CD4-positive, alpha-beta T cell treated with Interleukin-6 for 4 hours (primary cell): ENCODE data around the gene SLC2A4.
A peak's percentile ranks its signal among the peaks of the same experiment; 100 is the strongest.

Experiments
- DNase-seq: peaks from one replicate; pipeline ENCODE4 v3.0.0-alpha.2; 2020; ENCODE audit warnings: mixed read lengths

The SLC2A4 gene

DNA sequence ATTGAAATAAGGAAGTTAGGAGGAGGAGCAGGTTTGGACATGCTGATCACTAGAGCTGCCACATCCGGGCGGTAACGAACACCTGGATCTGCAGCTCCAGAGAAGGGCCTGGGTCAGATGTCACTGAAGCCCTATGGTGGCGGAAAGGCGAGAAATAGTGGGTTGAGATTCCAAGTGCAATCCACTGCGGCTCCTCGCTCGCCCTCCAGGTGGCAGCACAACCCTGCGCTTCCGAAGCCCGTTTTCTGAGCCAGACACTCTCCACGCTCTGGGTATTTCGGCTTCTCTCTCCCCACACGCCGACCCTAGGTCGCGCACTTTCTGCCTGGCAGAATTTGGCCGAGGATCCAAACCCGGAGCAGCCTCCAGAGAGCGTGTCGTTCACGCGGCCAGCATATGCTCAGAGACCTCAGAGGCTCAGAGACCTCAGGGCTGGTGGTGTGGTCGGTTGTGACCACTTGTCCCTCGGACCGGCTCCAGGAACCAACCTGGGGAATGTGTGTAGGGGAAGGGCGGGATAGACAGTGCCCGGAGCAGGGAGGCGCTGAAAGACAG lies 922 bp upstream of the SLC2A4 start:
- DNase-seq = peak; percentile 85

DNA sequence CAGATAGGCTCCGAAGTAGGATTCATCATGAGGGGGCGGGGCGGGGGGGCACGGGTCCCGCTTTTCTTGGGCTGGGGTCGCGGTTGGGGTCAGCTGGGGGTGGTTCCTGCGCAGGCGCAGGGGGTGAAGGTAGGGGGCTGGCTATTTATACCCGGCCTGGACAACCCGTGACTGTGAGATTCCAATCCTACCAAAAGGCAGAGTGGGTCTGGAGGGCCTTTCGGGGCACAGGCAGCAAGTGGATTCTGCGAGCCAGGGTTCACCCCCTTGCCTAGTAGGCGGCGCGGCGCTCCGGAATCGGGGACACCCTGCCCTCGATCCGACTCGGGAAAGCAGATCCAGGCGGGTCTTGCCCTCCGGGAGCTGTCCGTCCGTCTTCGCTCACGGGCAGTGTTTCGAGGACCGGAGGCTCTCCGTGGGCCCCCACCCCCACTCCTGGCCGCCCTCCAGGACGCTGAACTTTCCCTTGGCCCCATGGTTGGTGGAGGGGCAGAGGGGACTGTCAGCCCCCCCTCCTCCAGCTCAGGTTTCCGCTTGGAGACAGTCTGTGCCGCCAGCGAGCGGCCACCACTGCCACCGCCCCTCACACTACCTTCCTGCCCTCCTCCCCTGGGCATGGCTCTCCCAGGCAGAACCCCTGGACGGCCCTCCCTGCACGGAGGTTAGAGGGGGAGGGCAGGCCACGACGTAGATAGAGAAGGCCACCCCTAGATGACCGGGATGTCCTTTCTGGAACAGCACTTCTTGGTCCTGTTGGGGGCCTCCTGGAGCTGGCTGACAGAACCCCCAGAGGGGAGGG lies 634 bp downstream of the SLC2A4 start:
- no peak for DNase-seq

DNA sequence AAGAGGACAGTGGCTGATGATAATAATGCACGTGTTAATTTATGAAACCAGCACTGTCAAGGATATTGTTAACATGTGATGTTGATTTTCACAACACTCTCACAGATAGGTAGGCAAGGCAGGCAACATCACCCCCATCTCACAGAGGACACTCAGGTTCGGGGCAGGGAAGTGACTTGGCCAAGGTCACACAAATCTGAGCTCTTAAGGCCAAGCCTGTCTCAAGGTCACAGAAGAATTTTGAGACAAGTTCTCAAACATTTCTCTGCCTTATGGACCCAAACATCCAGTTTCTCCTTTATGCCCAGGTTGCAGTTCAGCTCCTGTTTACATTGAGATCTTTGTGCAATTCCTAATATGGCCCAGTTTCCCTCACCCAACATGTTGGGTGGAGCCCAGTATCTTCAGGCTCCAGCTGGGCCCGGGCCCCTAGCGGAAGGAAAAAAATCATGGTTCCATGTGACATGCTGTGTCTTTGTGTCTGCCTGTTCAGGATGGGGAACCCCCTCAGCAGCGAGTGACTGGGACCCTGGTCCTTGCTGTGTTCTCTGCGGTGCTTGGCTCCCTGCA lies 1.3 kb downstream of the SLC2A4 start:
- no peak for DNase-seq

DNA sequence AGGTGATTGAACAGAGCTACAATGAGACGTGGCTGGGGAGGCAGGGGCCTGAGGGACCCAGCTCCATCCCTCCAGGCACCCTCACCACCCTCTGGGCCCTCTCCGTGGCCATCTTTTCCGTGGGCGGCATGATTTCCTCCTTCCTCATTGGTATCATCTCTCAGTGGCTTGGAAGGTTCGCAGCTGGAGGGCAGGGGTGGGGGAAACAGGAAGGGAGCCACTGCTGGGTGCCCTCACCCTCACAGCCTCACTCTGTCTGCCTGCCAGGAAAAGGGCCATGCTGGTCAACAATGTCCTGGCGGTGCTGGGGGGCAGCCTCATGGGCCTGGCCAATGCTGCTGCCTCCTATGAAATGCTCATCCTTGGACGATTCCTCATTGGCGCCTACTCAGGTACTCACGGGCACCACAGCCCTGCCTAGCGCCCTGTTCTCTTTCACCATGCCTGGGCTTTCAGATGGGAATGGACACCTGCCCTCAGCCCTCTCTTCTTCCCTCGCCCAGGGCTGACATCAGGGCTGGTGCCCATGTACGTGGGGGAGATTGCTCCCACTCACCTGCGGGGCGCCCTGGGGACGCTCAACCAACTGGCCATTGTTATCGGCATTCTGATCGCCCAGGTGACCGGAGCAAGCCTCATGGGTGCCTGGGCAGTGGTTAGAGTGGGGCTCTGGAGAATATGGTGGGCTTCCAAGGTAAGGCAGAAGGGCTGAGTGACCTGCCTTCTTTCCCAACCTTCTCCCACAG lies 2.1 kb downstream of the SLC2A4 start:
- no peak for DNase-seq

DNA sequence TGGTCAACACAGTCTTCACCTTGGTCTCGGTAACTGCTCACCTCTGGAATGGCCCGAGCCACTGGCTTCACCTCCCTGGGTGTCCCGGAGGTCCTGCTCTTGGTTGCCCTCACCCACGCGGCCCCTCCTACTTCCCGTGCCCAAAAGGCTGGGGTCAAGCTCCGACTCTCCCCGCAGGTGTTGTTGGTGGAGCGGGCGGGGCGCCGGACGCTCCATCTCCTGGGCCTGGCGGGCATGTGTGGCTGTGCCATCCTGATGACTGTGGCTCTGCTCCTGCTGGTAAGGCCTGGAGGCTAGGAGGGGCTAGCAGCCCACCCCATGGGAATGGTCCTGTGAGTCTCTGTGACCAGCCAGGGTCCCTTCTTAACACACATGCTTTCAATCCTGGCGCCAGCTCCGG lies 3.4 kb downstream of the SLC2A4 start:
- DNase-seq = no peak

DNA sequence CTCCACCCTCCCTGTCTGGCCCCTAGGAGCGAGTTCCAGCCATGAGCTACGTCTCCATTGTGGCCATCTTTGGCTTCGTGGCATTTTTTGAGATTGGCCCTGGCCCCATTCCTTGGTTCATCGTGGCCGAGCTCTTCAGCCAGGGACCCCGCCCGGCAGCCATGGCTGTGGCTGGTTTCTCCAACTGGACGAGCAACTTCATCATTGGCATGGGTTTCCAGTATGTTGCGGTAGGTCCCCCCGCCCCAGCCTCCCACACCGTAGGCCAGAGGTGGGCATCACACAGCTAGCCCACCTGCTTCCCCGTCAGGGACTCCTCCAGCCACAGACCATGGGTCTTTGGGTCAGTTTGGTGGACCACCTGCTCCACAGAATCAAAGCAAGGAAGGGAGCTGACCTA lies 4.2 kb downstream of the SLC2A4 start:
- no peak for DNase-seq

DNA sequence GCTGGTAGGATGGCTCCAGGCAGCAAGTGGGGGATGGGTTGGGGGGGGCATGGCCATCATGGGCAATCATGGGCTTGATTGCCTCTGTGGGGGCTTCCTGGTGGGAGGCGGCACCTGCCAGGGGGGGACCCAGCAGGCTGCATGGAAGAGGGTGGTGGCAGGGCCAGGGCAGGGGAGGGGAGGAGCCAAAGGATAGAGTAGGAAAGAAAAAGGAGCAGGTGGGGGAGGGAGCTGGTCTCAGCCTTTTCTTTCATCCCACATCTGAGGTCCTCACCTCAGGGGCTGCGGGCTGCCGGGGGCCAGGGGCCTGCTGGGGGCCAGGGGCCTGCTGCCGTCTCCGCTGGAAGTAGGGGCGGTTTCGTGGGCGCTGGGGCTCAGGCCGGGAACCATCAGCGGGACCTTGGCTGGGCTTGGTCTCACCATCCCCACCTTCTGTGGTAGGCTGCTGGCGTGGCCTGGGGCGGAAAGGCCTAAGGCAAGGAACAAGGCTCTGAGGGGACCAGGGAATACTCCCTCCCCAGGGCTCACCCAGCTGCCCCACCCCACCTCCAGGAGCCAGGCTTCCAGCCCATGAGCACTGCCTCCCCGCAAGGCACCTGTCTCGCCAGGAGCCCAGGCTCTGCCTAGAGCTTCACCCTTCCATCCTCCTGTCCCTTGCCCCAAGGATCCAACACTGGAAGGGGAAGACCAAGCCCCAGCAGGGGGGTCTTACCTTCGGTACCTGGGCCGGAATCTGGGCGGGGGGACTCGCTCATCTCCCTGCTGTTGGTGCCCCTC lies 7.9 kb downstream of the SLC2A4 start:
- DNase-seq = no peak

DNA sequence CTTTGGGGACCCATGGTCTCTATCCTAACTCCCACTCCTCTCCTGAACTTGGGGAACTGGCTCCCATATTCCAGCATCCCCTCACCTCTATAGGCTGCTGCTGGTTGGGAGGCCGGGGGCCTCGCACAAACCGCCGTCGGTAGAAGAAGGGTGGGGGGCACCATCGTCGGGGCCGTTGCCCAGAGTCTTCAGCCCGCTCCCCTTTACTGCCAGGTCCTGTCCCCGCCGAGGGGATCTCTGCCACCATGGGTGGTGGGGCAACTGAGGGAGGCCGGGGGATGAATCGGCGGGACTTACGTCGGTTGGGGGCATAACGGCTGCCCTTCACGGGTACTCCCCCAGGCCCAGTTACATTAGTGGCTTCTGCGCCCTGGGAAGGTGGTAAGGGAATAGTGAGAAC lies 8.6 kb downstream of the SLC2A4 start:
- DNase-seq = no peak

DNA sequence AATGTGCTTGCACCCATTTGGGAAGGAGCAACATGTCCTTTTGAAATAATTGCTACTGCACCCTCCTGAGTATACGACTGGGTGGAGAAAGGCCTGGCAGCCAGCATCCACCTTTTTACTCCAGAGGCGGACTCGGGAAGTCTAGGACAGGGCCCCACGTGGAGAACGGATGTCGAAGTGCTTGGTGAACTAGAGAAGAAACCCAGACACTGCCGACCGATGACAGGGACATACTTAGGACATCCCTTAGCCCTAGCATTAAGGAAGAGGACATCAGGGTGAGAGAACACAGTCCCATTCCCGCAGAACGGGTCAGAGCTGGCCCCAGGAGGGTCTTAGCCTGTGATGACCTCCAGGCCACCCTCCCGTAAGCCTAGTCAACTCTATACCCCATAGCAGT lies 9.2 kb downstream of the SLC2A4 start:
- DNase-seq = no peak

DNA sequence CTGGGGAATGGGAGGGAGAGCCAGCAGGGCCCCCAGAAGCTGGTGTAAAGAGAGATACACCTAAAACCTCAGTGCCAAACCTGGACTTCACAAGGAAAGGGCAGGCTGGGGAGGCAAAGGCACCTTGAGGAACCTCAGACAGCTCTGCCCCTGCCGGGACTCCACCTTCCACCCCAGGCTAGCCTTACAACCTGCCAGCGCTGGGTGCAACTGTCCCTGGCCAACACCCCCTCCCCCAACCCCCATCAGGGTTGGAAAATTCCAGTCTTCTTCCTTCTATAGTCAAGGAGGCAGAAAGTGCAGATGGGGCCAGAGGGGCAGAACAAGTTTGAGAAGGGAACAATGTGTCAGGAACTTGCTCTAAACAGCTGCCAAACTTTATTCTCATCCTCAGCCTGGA lies 10.7 kb downstream of the SLC2A4 start:
- no peak for DNase-seq

DNA sequence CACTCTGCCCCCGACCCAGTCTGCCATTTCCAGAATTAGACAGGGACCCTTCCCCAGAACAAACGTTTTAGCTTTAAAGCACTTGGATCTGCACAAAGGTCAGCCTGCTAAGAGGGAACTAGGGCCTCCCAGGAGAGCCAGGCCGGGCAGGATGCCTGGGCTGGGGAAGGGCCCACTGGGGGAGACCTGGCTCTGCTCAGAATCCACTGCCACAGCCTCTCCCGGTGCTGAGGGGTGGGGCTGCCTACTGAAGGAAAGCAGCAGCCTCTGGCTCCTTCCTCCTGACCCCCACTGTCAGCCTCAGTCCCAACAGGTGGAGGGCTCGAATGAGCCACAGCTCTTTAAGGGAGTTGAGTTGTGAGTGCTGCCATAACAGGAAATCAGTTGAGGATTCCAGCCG lies 11.2 kb downstream of the SLC2A4 start:
- no peak for DNase-seq

DNA sequence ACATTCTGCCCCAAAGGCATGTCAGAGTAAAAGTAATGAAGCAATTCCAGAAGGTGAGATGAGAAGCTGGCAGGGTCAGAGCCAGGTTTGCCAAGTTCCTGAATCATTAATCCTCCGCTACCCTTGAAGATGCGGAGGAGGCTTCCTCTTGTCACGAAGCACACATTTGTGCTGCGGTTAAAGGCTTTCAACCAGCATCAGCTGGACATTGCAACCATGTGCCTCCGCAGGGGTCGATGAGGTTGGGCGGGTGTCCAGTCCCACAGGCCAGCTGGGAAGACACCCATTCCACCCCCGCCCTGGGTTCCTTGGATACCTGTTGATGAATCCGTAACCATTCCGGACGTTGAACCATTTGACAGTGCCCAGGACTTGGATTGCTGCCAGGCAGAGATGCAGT lies 11.6 kb downstream of the SLC2A4 start:
- no peak for DNase-seq

DNA sequence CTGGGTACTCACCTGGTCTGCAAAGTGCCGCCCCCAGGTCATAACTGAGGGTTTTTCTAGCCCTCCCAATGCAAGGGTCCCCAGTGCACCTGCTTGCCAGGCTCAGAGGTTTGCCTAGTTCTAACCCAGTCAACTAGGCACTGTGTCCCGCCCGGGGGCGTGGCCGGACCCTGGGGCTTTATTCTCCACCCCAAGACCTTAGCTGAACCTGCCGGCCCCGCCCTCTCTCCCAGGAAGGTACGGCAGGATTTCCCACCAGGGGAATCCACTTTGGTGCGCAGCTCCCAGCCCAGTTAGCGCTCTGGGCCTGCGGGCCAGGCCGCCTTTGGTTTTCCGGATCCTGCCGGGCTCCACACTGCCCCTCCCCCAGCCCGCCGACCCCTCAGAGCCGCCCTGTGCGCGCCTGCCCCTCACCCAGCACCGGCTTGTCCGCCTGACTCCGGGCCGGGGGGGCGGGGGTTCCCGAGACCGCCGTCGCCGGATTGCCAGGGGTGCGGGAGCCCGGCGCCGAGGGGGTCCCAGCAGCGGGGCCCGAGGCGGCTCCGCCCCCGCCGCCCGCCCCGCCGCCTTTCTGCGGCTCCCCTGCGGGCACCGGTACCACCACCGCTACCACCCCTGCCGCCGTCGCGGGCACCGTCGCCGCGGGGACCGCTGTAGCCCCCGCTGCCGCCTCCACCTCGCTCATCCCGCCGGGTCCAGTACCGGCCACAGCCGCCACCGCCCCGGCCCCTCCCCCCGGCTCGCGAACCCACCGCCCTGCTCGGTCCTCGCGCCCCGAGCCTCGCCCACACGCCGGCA lies 12.5 kb downstream of the SLC2A4 start:
- DNase-seq = peak; percentile 50

DNA sequence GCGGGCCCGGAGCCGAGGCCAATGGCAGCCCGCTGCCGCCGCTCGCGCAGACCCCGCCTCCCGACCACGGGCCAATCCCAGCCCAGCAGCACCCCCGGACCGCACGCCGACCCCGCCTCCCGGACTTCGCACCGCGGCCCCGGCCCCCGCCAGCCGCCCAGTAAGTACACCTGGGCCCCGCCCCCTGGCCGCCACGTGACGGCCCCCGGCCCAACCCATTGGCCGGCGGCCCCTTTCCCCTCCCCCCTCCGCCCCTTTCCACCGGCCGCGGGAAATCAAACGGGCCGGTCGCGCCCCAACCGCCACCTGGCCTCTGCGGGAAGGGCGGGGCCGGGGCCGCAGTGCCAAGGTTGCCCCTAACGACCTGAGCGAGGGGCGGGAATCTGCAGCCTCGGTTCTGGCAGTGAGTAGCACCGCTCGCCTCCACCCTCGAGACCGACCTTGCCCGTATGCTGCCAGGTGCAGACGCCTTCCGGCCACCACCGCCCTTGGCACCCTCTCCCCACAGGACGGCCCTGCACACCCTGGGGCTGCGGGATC lies 13.2 kb downstream of the SLC2A4 start, which contains the start of gene YBX2:
Gene YBX2 (minus strand): TSS at position 26 of the 540 bp plus-strand sequence. CDS start 139 bp downstream, outside the sequence.
- peak; percentile 82 for DNase-seq

DNA sequence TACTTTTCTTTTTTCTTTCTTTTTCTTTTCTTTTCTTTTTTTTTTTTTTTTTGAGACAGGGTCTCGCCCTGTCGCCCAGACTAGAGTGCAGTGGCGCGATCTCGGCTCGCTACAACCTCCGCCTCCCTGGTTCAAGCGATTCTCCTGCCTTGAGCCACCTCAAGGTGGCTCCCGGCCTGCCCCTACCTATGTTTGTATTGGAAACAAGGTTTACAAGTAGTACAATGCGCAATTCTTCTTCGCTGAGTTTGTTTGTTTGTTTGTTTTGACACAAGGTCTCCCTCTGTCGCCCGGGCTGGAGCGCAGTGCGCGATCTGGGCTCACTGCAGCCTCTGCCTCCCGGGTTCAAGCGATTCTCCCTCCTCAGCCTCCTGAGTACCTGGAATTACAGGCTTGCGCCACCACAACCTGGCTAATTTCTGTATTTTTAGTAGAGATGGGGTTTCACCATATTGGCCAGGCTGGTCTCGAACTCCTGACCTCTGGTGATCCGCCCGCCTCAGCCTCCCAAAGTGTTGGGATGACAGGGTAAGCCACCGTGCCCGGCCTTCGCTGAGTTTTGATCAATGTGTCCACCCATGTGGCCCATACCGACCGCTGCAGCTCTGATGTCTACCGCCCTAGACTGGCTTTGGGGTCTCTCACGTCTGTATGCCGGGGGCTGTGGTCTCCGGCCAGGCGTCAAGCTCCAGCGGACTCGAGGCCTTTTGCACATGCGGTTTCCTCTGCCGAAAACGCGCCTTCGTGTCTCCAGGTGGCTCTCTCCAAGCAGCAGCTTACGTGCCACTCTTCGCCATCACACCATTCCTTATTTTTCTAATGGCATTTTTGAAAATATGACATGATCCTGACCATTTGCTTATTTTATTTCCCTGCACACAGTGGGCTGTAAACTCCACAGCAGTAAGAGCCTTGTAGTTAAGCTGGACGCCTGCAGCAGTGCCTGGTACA lies 14.0 kb downstream of the SLC2A4 start:
- no peak for DNase-seq

DNA sequence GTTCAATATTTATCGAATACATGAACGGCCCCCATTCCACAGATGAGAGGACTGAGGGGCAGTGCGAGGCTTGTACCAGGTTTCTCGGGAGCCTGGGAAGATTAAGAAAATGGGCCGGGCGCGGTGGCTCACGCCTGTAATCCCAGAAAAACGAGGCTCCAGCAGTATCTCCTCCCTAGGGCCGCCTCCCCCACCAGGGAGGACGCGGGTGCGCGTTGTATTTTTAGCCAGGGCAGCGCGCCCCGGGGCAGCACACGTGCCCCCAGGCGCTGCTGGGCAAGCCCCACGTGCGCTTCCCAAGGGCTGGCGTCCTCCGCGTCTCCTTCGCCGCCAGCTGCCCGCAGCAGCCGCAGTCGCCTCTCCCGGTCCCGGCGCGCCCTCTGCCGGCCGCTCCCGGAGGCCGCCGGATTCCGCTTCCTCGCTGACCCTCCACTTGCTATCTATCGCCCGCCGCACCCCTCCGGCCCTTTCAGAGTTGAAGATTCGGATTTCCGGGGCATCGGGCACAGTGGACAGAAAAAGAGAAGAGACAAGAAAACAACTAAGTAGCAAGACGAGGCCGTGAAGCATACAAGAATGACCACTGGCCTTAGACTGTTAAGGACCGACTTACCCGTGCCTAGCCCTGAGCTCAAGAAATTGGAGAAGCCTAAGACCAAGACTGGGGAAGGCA lies 14.8 kb downstream of the SLC2A4 start:
- peak; percentile 76 for DNase-seq

DNA sequence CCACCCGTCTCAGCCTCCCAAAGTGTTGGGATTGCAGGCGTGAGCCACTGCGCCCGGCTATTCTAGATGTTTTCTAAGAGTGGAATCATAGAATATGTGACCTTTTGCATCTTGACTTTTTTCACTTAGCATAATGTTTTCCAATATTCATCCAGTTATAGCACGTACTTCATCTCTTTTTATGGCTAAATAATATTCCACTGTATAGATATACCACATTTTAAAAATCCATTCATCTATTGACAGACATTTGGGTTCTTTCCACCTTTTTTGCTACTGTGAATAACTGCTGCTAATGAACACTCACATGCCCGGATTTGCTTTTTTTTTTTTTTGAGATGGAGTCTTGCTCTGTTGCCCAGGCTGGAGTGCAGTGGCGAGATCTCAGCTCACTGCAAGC lies 22.7 kb downstream of the SLC2A4 start:
- DNase-seq = no peak

DNA sequence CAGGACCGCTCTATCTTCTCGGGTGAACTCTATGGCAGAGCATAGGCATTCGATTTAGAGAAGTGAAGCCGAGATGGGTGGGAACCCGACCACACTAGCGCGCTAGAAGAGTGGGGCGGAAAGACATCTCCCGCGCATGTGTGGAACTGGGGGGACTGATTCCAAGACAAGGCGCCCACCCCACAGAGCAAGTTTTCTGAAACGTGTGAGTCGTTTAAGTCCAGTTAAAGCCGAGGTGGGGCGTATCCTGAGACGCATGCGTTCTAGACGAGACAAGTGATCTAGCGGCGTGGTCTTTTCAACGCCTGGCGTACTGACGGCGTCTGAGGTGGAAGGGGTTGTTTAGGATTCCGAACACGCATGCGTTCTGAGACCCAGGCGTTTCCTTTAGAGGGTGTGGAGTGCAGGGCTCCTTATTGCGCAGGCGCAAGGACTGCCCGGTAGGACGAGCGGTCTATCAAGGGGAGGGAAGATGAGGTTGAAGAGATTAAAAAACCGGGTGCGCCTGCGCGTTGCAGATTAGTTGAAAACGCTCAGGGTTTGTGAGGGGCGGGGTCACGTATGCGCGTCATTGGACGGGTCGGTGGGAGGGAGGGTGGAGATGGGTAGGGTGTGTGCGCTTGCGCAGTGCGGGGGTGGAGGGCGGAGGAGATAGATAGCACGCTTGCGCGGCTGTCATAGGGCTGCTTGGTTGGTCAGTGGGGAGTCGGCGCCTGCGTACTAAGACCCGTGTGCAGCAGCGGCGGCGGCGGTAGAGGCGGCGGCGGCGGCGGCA lies 25.6 kb downstream of the SLC2A4 start, which contains the start of gene EIF5A:
Gene EIF5A (plus strand): TSS at position 718 of the 775 bp plus-strand sequence. CDS start 2,008 bp downstream, outside the sequence.
- DNase-seq = peak; percentile 100
